NK-92 treated with Interleukin-12 subunit alpha and Interleukin-12 subunit beta, amount 100 ng/mL, for 24 hours (cell line): ENCODE data around the gene ALDH1L1.

Experiments used
- DNase-seq: peaks from one replicate; lab custom pipeline; 2025; lab: John Stamatoyannopoulos, UW

ALDH1L1 gene

DNA sequence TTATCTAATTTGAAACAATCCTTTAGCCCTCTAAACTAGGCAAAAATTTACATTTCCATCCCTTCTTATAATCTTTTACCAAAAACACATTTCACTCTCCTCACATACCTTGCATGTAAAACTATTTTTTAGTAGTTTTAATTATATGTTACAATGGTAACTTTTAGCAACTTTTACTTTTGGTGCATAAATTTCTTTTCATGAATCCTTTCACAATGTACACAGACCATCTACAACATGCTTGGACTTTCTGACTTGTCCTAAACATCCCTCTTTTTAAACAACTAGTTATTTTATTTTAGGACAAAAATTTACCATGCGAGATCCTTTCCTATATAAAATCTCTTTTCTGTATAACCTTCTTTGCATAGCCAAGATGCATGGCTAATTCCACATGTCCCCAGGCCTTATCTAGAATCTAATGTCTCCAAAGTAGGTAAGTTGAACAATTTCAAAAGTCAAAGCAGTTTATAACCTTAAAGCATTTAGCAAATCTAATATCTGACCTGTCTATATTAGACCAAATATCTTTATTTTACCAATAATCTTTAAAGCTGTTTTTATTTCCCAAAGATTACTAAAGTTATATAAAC, 14.4 kb upstream of the ALDH1L1 start:
- no peak for DNase-seq

DNA sequence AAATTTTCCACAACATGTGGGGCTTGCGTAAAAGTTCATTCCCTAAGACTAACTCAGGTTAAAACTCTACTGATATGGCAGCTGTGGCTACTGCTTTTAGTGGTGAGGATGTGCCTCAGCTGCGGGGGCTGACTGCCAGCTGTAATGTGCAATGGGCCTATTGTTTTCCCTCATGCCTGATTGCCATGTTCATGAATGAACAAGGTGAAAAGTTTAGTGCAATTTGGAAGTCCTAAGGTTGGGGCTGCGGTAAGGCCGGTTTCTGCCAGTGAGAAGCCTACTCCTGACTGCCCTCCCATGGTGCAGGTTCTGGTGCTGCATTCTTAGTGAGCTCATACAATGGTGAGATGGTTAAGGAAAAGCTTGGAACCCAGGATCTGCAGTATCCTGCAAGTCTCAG, 10.9 kb upstream of the ALDH1L1 start:
- DNase-seq, result no peak

DNA sequence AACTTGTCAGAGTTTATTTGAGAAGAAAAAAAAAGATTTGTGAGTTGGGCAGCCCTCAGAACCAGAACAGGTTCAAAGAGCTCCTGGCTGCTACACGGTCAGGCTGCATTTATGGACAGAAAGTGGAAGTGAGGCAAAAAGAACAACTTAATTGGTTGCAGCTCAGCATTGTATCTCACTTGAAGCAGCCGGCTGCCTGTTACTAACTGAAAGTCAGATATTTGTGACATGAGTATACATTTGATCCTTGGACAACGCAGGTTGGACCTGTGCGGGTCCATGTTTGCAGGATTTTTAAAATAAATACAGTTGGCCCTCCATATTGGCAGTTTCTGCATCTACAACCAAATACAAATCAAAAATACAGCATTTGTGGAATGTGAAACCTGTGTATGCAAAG, 7.5 kb upstream of the ALDH1L1 start:
- DNase-seq, result no peak

DNA sequence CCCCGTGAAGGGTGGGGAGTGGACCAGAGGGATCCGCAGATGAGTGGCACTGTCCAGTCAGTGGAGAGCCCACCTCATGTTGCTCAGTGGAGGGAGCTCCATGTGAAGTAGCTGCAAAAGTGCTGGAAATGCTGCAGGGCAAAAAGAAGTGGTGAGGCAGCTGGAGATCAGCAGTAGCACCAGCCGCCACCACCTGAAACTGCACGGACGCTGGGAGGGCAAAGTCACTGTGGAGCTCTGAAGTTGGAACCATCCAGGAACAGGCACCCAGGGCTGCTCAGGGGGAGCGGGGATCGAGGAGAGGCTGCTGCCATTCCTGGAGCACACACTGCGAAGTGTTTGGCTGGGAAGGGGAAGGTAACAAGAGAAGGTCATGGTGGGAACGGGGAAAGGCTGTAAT, 6.4 kb upstream of the ALDH1L1 start:
- no peak for DNase-seq

DNA sequence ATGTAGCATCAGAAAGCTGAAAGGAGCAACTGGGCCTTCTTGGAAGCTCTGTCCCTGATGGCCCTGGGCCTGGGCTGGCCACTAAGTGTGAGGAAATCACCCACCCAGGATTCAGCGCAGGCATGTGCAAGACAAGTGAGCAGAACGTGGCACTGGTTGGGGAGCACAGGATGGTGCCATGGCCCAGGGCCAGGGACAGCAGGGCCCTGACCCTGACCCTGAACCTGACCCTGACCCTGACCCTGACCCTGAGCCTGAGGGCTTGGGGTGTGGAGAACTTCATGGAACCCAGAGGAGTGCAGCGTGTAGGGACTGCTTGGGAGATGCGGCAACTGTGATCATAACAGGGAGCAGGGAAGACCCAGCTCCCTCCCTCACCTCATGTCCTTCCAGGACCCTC, 5.9 kb upstream of the ALDH1L1 start:
- DNase-seq, result no peak

DNA sequence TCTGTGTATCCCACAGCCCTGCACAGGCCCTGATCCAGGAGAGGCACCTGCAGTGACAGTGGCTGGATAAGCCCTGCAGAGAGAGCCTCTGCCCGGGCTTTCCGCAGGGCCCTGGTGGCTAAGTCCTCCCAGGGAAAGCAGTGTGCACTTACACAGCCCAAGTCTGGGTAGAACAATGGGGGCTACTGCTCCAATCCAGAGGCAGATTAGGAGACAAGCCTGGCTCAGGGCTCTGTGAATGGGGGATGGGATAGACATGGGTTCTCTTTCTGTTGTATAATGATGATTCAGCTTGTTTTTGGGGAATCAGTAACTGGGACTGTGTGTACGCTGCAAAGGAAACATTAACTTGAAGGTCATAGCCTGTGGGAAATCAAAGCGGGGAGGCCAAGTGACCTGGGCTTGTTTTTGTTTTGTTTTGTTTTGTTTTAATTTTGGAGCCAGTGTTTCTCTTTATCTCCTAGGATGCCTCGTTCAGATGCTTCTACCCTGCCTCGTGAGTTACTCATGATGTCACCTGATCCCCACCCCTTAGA, 4.1 kb upstream of the ALDH1L1 start:
- no peak for DNase-seq

DNA sequence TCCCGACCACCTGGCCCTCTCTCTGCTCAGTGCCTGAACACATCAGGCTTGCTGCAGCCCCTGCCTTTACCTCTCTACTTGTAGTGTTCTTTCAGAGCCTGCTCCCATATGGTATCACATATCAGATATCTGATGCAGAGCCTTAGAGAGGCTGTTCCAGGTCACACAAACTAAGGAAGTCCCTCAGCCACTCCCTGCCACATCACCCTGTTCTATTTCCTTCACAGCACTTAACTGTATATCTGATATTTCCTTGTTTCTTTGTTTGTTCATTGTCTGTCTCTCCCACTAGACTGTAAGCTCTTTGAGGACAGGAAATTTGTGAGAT, 976 bp upstream of the ALDH1L1 start:
- DNase-seq, result no peak

DNA sequence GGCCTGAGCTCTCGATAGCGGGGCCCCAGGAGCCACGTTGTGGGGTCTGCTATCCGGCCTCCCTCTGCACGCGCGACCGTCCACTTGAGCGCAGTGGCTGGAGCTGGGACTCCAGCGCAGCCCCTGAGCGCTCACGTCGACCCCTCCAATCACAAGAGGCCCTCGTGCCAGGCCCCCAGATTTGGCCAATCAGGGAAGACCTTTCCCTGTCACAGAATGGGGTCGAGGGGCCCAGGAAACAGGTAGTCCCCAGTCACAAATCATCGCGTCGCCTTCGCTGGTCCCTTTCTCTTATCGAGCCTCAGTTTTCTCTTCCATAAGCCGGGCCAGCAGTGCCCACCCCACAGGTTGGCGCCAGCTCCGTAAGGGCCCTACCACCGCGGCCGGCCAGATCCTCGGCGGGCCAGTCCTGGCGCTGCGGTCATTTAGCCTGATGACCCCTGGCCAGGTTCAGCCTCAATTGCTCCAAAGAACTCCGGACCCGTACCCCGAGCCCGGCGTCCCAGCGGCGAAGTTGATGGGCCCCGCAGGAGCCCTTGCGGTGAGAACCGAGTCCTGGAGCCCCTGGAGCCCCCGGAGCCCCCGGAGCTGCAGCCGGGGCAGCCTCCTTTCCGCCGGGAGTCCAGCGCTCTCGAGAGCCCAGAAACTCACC, 435 bp downstream of the ALDH1L1 start:
- DNase-seq, result no peak

DNA sequence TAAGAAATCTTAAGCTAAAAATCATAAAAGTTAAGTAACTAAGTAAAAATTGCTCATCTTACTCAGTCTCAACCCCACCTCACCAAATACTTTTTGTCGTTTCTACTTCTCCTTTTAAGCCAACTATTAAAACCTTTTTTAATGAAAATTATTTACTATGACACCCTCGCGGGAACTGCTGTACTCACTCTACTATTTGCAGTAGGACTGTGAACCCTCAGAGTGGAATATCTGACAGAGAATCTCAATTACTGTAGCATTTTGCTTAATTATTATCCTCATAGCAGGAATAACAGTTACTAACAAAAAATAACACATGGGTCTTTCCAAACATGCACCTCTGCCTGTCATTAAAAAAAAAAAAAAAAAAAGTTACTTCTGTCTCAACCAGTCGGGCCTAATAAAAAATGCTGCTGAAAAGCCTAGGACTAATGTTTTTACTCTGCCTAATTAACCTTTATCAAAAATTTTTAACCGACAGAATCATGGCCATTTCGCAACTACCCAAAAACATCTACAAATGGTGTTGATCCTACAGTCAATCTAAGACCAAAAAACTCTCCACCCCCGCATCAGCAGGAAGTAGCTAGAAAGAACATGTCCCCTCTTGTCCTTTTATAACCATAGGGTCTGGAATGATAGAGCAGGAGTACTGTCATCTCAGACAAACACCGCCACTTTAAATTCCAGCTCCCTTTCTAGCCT, 10.2 kb downstream of the ALDH1L1 start:
- DNase-seq, result no peak

DNA sequence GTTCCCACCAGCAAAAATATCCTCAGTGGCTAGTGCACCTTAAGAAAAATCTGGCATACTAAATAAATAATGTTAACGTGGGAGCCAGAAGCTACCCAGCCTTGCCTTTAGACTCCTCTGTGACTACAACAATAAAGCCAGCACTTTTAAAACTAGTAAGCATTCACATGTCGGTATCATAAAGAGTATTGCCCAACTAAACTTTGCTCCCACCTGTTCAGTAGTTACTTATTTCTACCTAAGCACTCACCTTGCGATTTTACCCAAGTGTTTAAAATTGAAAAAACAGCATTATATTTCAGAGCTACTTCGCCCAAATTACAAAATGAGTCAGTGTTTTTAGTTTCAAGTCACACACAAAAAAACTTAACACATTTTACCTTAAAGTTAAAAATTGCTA, 12.8 kb downstream of the ALDH1L1 start:
- no peak for DNase-seq

DNA sequence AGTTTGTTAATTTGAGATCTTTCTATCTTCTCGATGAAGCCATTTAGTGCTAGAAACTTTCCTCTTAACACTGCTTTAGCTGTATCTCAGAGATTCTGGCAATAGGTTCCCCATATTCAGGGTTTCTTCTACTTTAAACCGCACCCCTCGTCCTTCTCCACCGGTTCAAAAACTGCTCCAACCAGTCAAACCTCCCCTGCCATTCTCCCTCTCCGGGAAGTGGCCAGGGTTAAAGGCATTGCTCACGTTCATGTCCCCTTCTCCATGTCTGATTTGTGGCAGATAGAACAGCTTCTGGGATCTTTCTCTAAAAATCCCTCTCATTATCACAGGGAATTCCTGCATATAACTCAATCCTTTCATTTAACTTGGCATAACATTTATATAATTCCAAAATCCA, 14.4 kb downstream of the ALDH1L1 start:
- no peak for DNase-seq

DNA sequence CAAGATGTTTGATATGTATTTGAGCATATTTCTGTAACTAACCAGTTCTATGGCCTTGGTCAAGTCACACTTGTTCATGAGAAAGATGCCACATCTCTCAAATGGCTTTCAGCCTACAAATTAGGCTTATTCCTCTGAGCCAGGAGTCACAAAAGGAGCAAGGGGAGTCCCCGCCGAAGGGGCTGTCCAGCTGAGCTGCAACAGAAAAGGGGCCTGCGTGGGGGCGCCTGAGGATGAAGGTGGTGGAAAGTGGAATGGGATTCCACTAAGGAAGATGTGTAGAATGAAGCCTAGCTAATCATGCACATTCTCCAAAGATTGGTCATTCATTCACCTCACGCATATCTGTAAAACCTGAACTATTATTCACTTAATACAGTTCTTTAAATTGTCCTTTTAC, 19.1 kb downstream of the ALDH1L1 start:
- no peak for DNase-seq

DNA sequence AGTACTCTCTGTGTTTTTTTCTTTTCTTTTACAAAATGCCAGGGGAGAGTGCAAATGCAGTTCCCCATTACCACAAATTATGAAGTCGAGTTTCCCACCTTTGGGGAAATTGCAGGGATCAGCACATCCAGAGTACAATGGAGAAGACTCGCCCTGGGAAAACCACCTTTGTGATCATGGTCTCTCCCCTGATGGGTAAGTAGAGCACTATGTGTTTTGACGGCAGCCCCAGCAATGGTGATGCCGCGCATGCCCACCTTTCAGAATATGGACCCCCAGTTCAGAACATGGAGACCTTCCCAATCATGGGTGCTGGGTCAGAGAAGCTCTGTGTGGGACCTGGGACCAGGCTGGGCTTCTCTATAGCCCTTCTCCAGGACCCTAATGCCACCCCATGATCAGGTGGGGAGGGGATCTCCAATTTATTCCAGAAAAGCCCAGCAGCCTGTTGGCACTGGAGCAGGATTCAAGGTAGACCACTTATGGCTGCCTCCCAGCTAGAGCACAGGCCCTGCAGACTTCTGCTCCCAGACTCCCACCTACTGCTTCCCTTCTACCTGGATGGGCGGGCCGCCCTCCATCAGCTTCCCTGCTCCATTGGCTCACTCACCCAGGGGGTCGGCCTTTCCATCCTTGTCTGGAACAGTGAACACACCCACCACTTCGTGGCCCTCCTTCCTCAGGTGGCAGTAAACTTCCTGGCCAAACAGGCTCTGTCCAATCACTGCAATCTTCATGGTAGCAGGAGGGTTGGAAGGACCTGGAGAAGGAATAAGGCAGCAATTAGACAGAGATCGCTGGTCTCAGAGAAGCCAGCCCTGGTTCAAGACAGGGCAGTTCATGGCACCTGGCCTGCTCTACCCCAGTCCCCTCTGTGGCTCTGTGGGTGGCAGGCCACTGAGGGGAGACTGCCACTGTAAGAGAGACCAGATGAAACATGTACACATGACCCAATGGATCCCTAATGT, 19.9 kb downstream of the ALDH1L1 start:
- DNase-seq, result no peak

DNA sequence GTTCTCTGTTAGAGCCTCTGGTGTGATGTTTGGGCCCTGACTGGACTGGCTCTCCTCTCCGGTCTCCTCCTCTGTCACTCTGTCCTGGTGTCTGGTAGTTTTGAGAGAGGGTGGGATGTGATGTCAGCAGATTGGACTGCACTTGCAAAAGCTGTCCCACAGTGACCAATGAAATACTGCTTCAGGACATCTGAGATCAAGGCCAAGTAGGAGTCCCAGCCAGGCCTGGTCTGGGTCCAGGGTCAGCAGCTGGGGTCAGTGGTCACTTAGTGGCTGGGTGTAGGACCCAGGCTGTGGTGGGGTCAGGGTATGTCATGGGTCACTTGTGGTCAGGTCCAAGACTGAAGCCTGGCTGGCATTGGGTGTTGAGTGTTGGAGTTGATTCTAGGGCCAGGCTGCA, 20.9 kb downstream of the ALDH1L1 start:
- no peak for DNase-seq

DNA sequence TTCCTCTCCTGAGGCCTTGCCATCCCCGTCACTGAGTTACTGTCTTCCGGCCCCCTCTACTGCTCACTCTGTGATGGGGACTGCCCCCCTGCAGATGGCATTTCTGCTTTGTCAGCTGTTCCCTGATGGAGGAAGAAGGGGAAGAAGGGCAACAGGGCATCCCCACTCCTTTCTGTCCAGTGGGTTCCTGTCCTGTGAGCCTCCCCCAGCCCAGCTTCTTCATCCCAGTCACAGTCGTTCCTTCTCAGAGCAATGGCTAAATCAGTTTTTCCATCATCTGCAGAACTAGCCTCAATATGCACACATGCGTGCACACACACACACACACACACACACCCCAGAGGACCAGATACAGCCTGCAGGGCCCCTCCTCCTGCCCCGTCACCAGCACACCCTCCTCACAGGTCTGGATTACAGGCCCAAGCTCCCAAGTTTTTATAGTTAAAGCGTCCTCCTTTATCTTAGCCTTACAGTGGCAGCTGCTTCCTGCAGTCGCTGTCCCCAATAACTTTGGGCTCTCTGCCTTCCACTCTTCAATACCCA, 21.4 kb downstream of the ALDH1L1 start:
- no peak for DNase-seq

DNA sequence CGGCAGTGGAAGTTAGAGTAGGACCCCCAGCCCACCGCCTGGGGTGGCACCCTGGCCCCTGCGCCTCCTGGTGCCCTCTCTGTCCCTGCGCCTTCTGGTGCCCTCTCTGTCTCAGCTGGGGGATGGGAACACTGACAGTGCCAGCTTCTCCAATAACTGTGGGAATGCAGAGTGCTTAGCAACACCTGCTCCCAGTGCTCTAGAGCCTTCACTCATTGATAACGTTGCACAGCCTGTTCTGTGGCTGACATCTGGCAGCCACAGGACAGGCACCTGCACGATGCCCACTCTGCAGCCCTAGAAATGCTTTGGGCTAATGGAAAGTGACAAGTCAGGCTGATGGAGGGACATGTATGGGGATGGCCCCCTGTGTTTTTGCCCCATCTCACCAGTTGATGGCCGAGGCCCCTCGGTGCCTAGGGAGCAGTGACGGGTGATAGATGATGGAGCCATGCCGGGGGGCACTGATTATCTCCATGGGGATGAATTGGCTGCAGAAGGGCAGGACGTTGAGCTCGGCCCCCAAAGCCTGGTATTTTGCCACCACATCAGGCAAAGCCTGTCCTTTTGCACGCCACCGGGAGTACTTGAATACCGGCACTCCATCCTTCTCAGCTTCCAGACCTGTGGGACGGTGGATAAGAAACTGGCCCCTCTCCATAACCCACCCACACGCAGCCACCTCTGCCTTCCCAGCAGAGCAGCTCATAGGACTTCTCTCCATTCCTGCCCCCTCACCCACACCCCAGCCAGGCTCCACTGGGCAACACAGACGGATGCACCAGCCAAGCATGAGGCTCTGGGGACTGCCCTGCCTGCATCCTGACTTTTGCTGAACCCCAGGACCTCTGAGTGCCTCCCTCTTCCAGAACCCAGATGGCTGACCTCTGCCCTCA, 22.1 kb downstream of the ALDH1L1 start:
- no peak for DNase-seq

DNA sequence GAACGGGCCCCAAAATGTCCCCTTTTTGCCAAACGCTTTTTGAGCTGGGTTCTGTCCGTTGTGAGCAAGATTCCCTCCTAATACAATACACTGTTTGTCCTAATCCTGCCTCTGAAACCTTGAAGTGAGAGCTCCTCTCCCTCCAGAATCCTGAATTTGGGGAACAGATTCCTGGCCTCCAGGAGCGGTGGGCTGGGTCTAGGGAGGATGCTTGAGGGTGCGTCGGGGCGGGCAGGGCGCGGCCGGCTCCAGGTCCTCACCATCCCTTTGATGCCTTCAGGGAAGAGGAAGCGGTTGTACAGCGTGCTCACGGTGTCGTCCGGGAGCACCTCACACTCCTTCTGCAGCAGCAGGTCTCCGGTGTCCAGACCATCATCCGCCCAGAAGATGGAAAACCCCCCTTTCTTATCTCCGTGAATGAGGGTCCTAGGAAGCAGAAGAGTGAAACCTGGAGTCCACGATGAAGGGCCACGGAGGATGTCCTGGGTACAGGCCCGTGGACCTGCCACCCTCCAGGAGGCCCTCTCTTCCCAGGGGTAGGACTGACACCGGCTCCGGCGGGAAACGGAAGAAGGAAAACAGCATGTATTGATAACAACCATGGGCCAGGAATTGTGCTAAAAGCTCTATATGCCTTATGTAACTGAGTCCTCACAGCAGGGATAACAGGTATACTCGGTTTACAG, 23.2 kb downstream of the ALDH1L1 start:
- no peak for DNase-seq

DNA sequence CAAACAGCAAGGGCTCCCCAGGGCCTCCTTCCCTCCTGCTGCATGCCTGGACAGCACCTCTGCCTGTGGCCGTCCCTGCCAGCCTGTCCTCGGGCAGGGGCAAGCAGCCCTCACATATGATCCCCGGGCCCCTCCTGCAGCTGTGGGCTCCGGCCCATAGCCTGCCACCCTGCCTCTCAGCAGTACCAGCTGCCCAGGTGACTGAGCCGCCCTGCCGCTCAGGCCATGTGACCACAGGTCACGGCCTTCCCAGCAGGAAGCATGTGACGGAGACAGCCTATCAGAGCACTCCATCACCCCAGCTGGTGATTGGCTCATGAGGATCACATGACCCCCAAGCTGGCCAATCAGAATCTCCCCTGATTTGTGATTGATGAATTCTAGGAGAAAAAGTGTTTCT, 23.9 kb downstream of the ALDH1L1 start:
- no peak for DNase-seq

DNA sequence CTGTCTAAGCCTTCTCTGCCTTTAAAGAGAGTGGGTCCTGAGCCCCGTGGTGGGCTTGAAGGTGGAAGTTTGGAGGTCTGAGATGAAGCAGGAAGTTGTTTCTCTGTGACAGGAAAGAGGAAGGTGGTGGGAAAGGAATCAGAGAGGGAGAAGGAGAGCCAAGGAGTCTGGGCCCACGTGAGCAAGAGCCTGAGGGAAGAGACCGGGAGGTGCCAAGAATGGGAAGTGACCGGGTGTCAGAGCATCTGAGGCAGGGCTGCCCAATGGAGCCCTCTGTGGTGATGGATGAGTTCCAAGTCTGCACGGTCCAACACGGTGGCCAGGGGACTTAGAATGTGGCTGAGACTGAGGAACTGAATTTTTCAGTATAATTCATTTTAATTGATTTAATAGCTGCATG, 24.6 kb downstream of the ALDH1L1 start:
- no peak for DNase-seq

DNA sequence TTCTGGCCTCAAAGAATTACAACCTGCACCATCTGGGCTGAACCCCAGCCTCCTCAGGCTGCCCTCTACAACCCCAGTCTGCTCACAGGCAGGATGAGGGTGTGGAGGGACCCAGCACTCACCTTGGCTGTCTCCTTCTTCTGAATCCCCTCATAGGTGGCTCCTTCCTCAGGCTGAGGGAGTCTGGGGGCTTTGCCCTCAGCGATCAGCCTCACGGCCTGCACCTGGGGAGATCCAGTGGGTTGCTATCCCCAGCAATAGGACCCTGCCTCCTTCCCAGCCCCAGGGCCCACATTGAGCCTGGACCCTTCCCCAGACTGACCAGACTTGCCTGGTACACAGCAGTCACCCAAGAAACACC, 25.1 kb downstream of the ALDH1L1 start:
- no peak for DNase-seq
